GM18861 (cell line): ENCODE measurements around the gene RREB1.

Experiments used
- ATAC-seq: cut with Tn5 transposase; IDR thresholded peaks from one replicate; pipeline ENCODE4 v1.9.1; 2021; ENCODE audit not compliant: unreplicated experiment

RREB1 gene

GRCh38 chr6:7282097-7282906, 174.5 kb downstream of the RREB1 start:
- ATAC-seq: no peak

GRCh38 chr6:7283676-7284075, 175.9 kb downstream of the RREB1 start:
- ATAC-seq: no peak

GRCh38 chr6:7285416-7285815, 177.7 kb downstream of the RREB1 start:
- ATAC-seq: no peak

GRCh38 chr6:7290079-7290478, 182.3 kb downstream of the RREB1 start:
- no peak for ATAC-seq

GRCh38 chr6:7292596-7293255, 185.0 kb downstream of the RREB1 start:
- no peak for ATAC-seq

GRCh38 chr6:7295916-7296315, 188.2 kb downstream of the RREB1 start:
- no peak for ATAC-seq

GRCh38 chr6:7296602-7297001, 188.8 kb downstream of the RREB1 start:
- no peak for ATAC-seq

- no peak for ATAC-seq
Measured at GRCh38 chr6:7298113-7298512, 190.4 kb downstream of the RREB1 start.

- no peak for ATAC-seq
Measured at GRCh38 chr6:7300926-7301325, 193.2 kb downstream of the RREB1 start.
